Esophagus muscularis mucosa (tissue), 4 donors: ENCODE measurements around the gene PCSK6. TPM values are rescaled to one million over a fixed set of nuclear protein-coding genes. Genes with fewer than 3 reads are reported as not detected.

Experiments used
- DNase-seq: peaks from one replicate; pipeline ENCODE4 v3.0.0-alpha.2; 2017; ENCODE audit errors: extremely low spot score
- H3K27ac ChIP-seq, 4 donors: fragments of 200-600 bp; sonication (generic); replicated peaks in 1 of 4; 1 replicate in 3 of 4; 2 replicates in 1 of 4; pipeline ENCODE4 v1.5.1; 2016 to 2019; ENCODE audit warnings: mild to moderate bottlenecking in 1 of 4
- H3K27me3 ChIP-seq, 4 donors: fragments of 200-600 bp; sonication (generic); one replicate each; pipeline versions ENCODE4 v1.5.1 to v1.6.0; 2016 to 2019
- H3K36me3 ChIP-seq, 4 donors: fragments of 200-600 bp; sonication (generic); one replicate each; pipeline ENCODE4 v1.5.1; 2016 to 2019
- H3K4me1 ChIP-seq, 4 donors: fragments of 200-600 bp; sonication (generic); one replicate each; pipeline ENCODE4 v1.5.1; 2016 to 2019
- H3K4me3 ChIP-seq, 4 donors: fragments of 200-600 bp; sonication (generic); 1 replicate in 2 of 4; 2 replicates in 2 of 4; pipeline ENCODE4 v1.5.1; 2016 to 2019; ENCODE audit warnings: mild to moderate bottlenecking in 4 of 4, moderate library complexity in 1 of 4
- H3K9me3 ChIP-seq, 4 donors: fragments of 200-600 bp; sonication (generic); 1 replicate in 3 of 4; 2 replicates in 1 of 4; pipeline ENCODE4 v1.5.1; 2016 to 2019
- CTCF ChIP-seq, 3 experiments: fragments of 200-600 bp in 2 of 3; fragments of 450-650 bp in 1 of 3; sonication (generic) in 2 of 3; IDR thresholded peaks; one replicate each; pipeline ENCODE4 v1.5.1; 2017 to 2019; ENCODE audit warnings: antibody characterized with exemption in 3 of 3, mild to moderate bottlenecking in 2 of 3, moderate library complexity in 1 of 3
- EP300 ChIP-seq: sonication (generic); formaldehyde crosslinking; IDR thresholded peaks from one replicate; pipeline ENCODE4 v1.6.1; 2017; ENCODE audit warnings: antibody characterized with exemption
- POLR2A ChIP-seq: fragments of 450-650 bp; IDR thresholded peaks from one replicate; pipeline ENCODE4 v1.6.1; 2017; ENCODE audit warnings: antibody characterized with exemption, moderate library complexity, mild to moderate bottlenecking, low read depth
- POLR2AphosphoS5 ChIP-seq, 2 donors: sonication (generic); formaldehyde crosslinking; IDR thresholded peaks; one replicate each; pipeline ENCODE4 v1.6.1; 2017; ENCODE audit warnings: antibody characterized with exemption in 2 of 2
- WGBS: methylation state at CpG from one replicate; pipeline ENCODE4 v1.1.5; 2018; 5-methylcytosine and 5-hydroxymethylcytosine counted together
- intact Hi-C: fragments of 100-400 bp; cut with DNase I; formaldehyde crosslinking; loops from one replicate; pipeline ENCODE4 v1.15.1; 2023
- total RNA-seq, 4 donors: library from RNA; depleted of rRNA; stranded (reverse); fragments of >200 nt; gene quantifications; one replicate each; pipeline versions ENCODE4 v1.1.0 to v1.2.1, GENCODE V29; 2016

PCSK6 gene
- total RNA-seq, 4 donors from 2014 or later, result 13.6 to 24.1 (median 15.3) TPM

GRCh38 chr15:101410612-101411011, 78.9 kb downstream of the PCSK6 start:
- Histone ChIP-seq H3K4me1 (no peaks in the 10 kb centered on the region), H3K36me3 (no peaks in the 10 kb centered on the region), H3K4me3 (no peak overlapping the region), H3K27ac (no peak overlapping the region), H3K27me3 (no peaks in the 10 kb centered on the region), H3K9me3 (no peaks in the 10 kb centered on the region)
- no peak for DNase-seq
- 84% methylated on average over 5 of the region's 7 CpGs for WGBS
- intact Hi-C loops, result no loop called here
- TF ChIP-seq POLR2AphosphoS5 (IDR thresholded peaks at IDR 0.05), result no peak
- no peak for TF ChIP-seq CTCF (IDR thresholded peaks at IDR 0.05)
- no peak for TF ChIP-seq POLR2A
- no peak for TF ChIP-seq EP300

- Histone ChIP-seq H3K27me3 (no peaks in the 10 kb centered on the region), H3K4me3 (no peak overlapping the region), H3K9me3 (no peaks in the 10 kb centered on the region), H3K4me1 (no peaks in the 10 kb centered on the region), H3K27ac (no peak overlapping the region), H3K36me3 (no peaks in the 10 kb centered on the region)
- DNase-seq, result no peak
- intact Hi-C loops, result no loop called here
- TF ChIP-seq POLR2AphosphoS5 (IDR thresholded peaks at IDR 0.05) (no peak), CTCF (IDR thresholded peaks at IDR 0.05) (no peak), EP300 (no peak), POLR2A (no peak)
- 94% methylated on average over 4 of the region's 4 CpGs for WGBS
These were observed 79.9 kb downstream of the PCSK6 start for GRCh38 chr15:101409621-101410020.

- intact Hi-C loops, result no loop called here
- WGBS, result 90% methylated on average over 22 of the region's 23 CpGs
- H3K9me3 ChIP-seq, result no peaks in the 10 kb centered on the region
- no peak overlapping the region for H3K4me3 ChIP-seq
- H3K36me3 ChIP-seq, result no peaks in the 10 kb centered on the region
- no peaks in the 10 kb centered on the region for H3K4me1 ChIP-seq
- no peaks in the 10 kb centered on the region for H3K27me3 ChIP-seq
- TF ChIP-seq POLR2AphosphoS5 (IDR thresholded peaks at IDR 0.05), result no peak
- no peak for TF ChIP-seq CTCF (IDR thresholded peaks at IDR 0.05)
- TF ChIP-seq POLR2A, result no peak
- no peak for TF ChIP-seq EP300
- no peak for DNase-seq
- no peak overlapping the region for H3K27ac ChIP-seq
These were observed 81.3 kb downstream of the PCSK6 start for GRCh38 chr15:101407966-101408775.

- Histone ChIP-seq H3K27ac (no peak overlapping the region), H3K4me3 (no peak overlapping the region), H3K36me3 (no peaks in the 10 kb centered on the region), H3K27me3 (no peaks in the 10 kb centered on the region), H3K4me1 (no peaks in the 10 kb centered on the region), H3K9me3 (no peaks in the 10 kb centered on the region)
- TF ChIP-seq POLR2AphosphoS5 (IDR thresholded peaks at IDR 0.05) (no peak), EP300 (no peak), CTCF (IDR thresholded peaks at IDR 0.05) (no peak), POLR2A (no peak)
- intact Hi-C loops, result no loop called here
- DNase-seq, result no peak
- 88% methylated on average over 5 of the region's 5 CpGs for WGBS
These were observed 82.1 kb downstream of the PCSK6 start for GRCh38 chr15:101407439-101407838.
